OCI-LY3 (cell line): ENCODE data around the gene TECR.

ENCODE experiments used
- CTCF ChIP-seq: fragments of 200-600, 300-600 bp; sonication (generic); IDR thresholded peaks from 2 replicates; pipeline ENCODE4 v1.5.1; 2014; ENCODE audit warnings: antibody characterized with exemption, low read length, low read depth
- EZH2phosphoT487 ChIP-seq: fragments of 200-600 bp; shearing (Covaris generic); IDR thresholded peaks from 2 replicates; pipeline ENCODE4 v1.6.1; 2018; ENCODE audit warnings: antibody characterized with exemption, mixed run types, low read depth

GRCh38 chr19:14563590-14563926, 34.2 kb downstream of the TECR start:
- TF ChIP-seq CTCF = no peak
- no peak for TF ChIP-seq EZH2phosphoT487
